Medulla oblongata (tissue), 1 donor: ENCODE results near the gene DOCK2.
A peak's percentile ranks its signal among the peaks of the same experiment; 100 is the strongest.
"Not testable (repeated sequence)": the region's sequence is repeated elsewhere in the genome, so short reads cannot be mapped to it uniquely, and the experiment has no call there.

Experiments used
- DNase-seq: peaks from one replicate; pipeline ENCODE4 v3.0.0-alpha.2; 2015; ENCODE audit errors: extremely low spot score

DOCK2 gene

GRCh38 chr5:169754737-169755136 lies 117.7 kb downstream of the DOCK2 start:
- DNase-seq: no peak

- no peak for DNase-seq
Observed at GRCh38 chr5:169756071-169756765, 119.1 kb downstream of the DOCK2 start.

- no peak for DNase-seq
Observed at GRCh38 chr5:169757016-169757415, 119.9 kb downstream of the DOCK2 start.

- DNase-seq: no peak
Observed at GRCh38 chr5:169758886-169759285, 121.8 kb downstream of the DOCK2 start.

- no peak for DNase-seq
Observed at GRCh38 chr5:169760229-169760628, 123.2 kb downstream of the DOCK2 start.

GRCh38 chr5:169762338-169763095 lies 125.4 kb downstream of the DOCK2 start:
- DNase-seq: no peak

- DNase-seq: no peak
Observed at GRCh38 chr5:169763376-169764017, 126.4 kb downstream of the DOCK2 start.

- DNase-seq: no peak
Observed at GRCh38 chr5:169764018-169764378, 126.9 kb downstream of the DOCK2 start.

GRCh38 chr5:169765176-169765996 lies 128.3 kb downstream of the DOCK2 start:
- no peak for DNase-seq

- DNase-seq: not testable (repeated sequence)
Observed at GRCh38 chr5:169766943-169767342, 129.9 kb downstream of the DOCK2 start.

- DNase-seq: no peak
Observed at GRCh38 chr5:169767938-169768337, 130.9 kb downstream of the DOCK2 start.

GRCh38 chr5:169768416-169768815 lies 131.3 kb downstream of the DOCK2 start:
- no peak for DNase-seq

- no peak for DNase-seq
Observed at GRCh38 chr5:169770109-169770508, 133.0 kb downstream of the DOCK2 start.

- DNase-seq: no peak
Observed at GRCh38 chr5:169772256-169772655, 135.2 kb downstream of the DOCK2 start.

GRCh38 chr5:169772688-169773087 lies 135.6 kb downstream of the DOCK2 start:
- DNase-seq: no peak

- no peak for DNase-seq
Observed at GRCh38 chr5:169777159-169777558, 140.1 kb downstream of the DOCK2 start.

- DNase-seq: no peak
Observed at GRCh38 chr5:169778622-169779596, 141.8 kb downstream of the DOCK2 start.

GRCh38 chr5:169781420-169782345 lies 144.6 kb downstream of the DOCK2 start:
- DNase-seq: peak; percentile 32

- no peak for DNase-seq
Observed at GRCh38 chr5:169785771-169786618, 148.9 kb downstream of the DOCK2 start.
